SU-DHL-6 (cell line): ENCODE results near the gene SUDS3.

Source experiments
- H2AFZ ChIP-seq: fragments of 200-600 bp; sonication (generic); 2 replicates; pipeline ENCODE4 v1.6.1; 2014; ENCODE audit warnings: low read depth, mild to moderate bottlenecking, moderate library complexity, mixed read lengths, antibody characterized with exemption, low read length; ENCODE audit not compliant: severe bottlenecking
- H3F3A ChIP-seq: fragments of 200-600 bp; shearing (Covaris generic); 2 replicates; pipeline ENCODE4 v1.6.0; 2016; ENCODE audit warnings: antibody characterized with exemption, mild to moderate bottlenecking; ENCODE audit not compliant: insufficient read depth
- H3K27ac ChIP-seq: fragments of 200-600 bp; sonication (generic); 2 replicates; pipeline ENCODE4 v1.5.1; 2016; ENCODE audit warnings: low read depth, mild to moderate bottlenecking, low read length, moderate library complexity, mixed read lengths
- H3K27me3 ChIP-seq: fragments of 200-600 bp; sonication (generic), shearing (Covaris generic); 2 replicates; pipeline ENCODE4 v1.6.0; 2014; ENCODE audit warnings: mild to moderate bottlenecking, low read length
- H3K36me3 ChIP-seq: fragments of 200-600 bp; sonication (generic); 2 replicates; pipeline ENCODE4 v1.6.1; 2014; ENCODE audit warnings: mild to moderate bottlenecking, low read length, mixed read lengths
- H3K4me2 ChIP-seq: fragments of 300-600, 200-600 bp; shearing (Covaris generic), sonication (generic); 2 replicates; pipeline ENCODE4 v1.6.0; 2014; ENCODE audit warnings: low read length, low read depth, mild to moderate bottlenecking; ENCODE audit not compliant: poor library complexity, severe bottlenecking
- H3K4me3 ChIP-seq: fragments of 200-600 bp; sonication (generic); 2 replicates; pipeline ENCODE4 v1.5.1; 2014; ENCODE audit warnings: antibody characterized with exemption, low read length, mild to moderate bottlenecking, mixed read lengths; ENCODE audit not compliant: insufficient read depth, poor library complexity, severe bottlenecking
- H3K79me2 ChIP-seq: fragments of 200-600 bp; sonication (generic); 2 replicates; pipeline ENCODE4 v1.6.1; 2014; ENCODE audit warnings: mild to moderate bottlenecking, low read length, moderate library complexity; ENCODE audit not compliant: insufficient read depth
- H3K9ac ChIP-seq: fragments of 200-600 bp; sonication (generic); 2 replicates; pipeline ENCODE4 v1.7.0; 2014; ENCODE audit warnings: mild to moderate bottlenecking, low read length
- H3K9me2 ChIP-seq: fragments of 200-600 bp; sonication (generic); replicated peaks from 2 replicates; pipeline ENCODE4 v1.6.1; 2014; ENCODE audit warnings: low read length; ENCODE audit not compliant: insufficient read depth
- H3K9me3 ChIP-seq: fragments of 200-600 bp; sonication (generic); 2 replicates; pipeline ENCODE4 v1.6.1; 2014; ENCODE audit warnings: low read length, mixed read lengths; ENCODE audit not compliant: insufficient read depth
- H4K20me1 ChIP-seq: fragments of 200-600 bp; sonication (generic); 2 replicates; pipeline ENCODE4 v1.6.1; 2014; ENCODE audit warnings: low read depth, mild to moderate bottlenecking, antibody characterized with exemption, low read length, moderate library complexity, mixed read lengths
- CTCF ChIP-seq: fragments of 200-600 bp; sonication (generic); IDR thresholded peaks from one replicate; pipeline ENCODE4 v1.5.1; 2017; ENCODE audit warnings: antibody characterized with exemption, mild to moderate bottlenecking, low read length, moderate library complexity; ENCODE audit not compliant: insufficient read depth, poor library complexity, severe bottlenecking
- EZH2phosphoT487 ChIP-seq: fragments of 200-600 bp; sonication (generic), shearing (Covaris generic); conservative IDR thresholded peaks from 2 replicates; pipeline ENCODE4 v1.6.1; 2018; ENCODE audit warnings: mild to moderate bottlenecking, antibody characterized with exemption, low read length, moderate library complexity, mixed read lengths

SUDS3 gene

GRCh38 chr12:118391836-118392235 lies 15.5 kb downstream of the SUDS3 start:
- no peak overlapping the region for H2AFZ ChIP-seq
- H3K4me2 ChIP-seq: no peak overlapping the region
- no peaks in the 10 kb centered on the region for H3F3A ChIP-seq
- H4K20me1 ChIP-seq: no peaks in the 10 kb centered on the region
- TF ChIP-seq CTCF (no peak), EZH2phosphoT487 (no peak)
- 0 out of 2 replicates have a peak, but pooled peaks cover 3% of the 10 kb centered on the region for H3K79me2 ChIP-seq
- no peak overlapping the region for H3K27ac ChIP-seq
- no peak overlapping the region for H3K4me3 ChIP-seq
- H3K27me3 ChIP-seq: no peaks in the 10 kb centered on the region
- peaks cover 27% of the 10 kb centered on the region; the same call in 1 of the 2 replicates for H3K36me3 ChIP-seq
- no peaks in the 10 kb centered on the region for H3K9me3 ChIP-seq
- H3K9me2 ChIP-seq: no peaks in the 10 kb centered on the region
- no peak overlapping the region for H3K9ac ChIP-seq

- Histone ChIP-seq H3K36me3 (peaks cover 8% of the 10 kb centered on the region; the same call in 1 of the 2 replicates), H3K9me3 (no peaks in the 10 kb centered on the region), H3K9ac (no peak overlapping the region), H4K20me1 (no peaks in the 10 kb centered on the region), H3K9me2 (no peaks in the 10 kb centered on the region), H3K27me3 (no peaks in the 10 kb centered on the region), H3K4me2 (no peak overlapping the region), H3K79me2 (0 out of 2 replicates have a peak, but pooled peaks cover 3% of the 10 kb centered on the region), H3K4me3 (no peak overlapping the region), H3F3A (no peaks in the 10 kb centered on the region), H3K27ac (no peak overlapping the region), H2AFZ (no peak overlapping the region)
- TF ChIP-seq EZH2phosphoT487 (no peak), CTCF (no peak)
These were observed 21.5 kb downstream of the SUDS3 start for GRCh38 chr12:118397708-118398440.

- Histone ChIP-seq H3K27ac (no peak overlapping the region), H3K9me3 (no peaks in the 10 kb centered on the region), H4K20me1 (no peaks in the 10 kb centered on the region), H3K36me3 (peaks cover 12% of the 10 kb centered on the region; the same call in 1 of the 2 replicates), H3K9ac (no peak overlapping the region), H3K9me2 (no peaks in the 10 kb centered on the region), H3K4me3 (no peak overlapping the region), H3K79me2 (0 out of 2 replicates have a peak, but pooled peaks cover 3% of the 10 kb centered on the region), H2AFZ (no peak overlapping the region), H3F3A (no peaks in the 10 kb centered on the region), H3K4me2 (no peak overlapping the region), H3K27me3 (no peaks in the 10 kb centered on the region)
- no peak for TF ChIP-seq CTCF
- TF ChIP-seq EZH2phosphoT487: no peak
These were observed 22.2 kb downstream of the SUDS3 start for GRCh38 chr12:118398524-118398923.
